Breast epithelium (tissue), 3 donors: Measurements from ENCODE around the gene RPSA.

Experiments
- POLR2AphosphoS5 ChIP-seq, 3 donors: sonication (generic); formaldehyde crosslinking; IDR thresholded peaks; one replicate each; pipeline ENCODE4 v1.6.1; 2017; ENCODE audit warnings: antibody characterized with exemption in 3 of 3
- TF ChIP-seq, protein P1 (sequence below), 3 donors: fragments of 450-650 bp; IDR thresholded peaks; one replicate each; pipeline ENCODE4 v1.5.1; 2016 to 2017; ENCODE audit warnings: antibody characterized with exemption in 3 of 3, mild to moderate bottlenecking in 3 of 3, moderate library complexity in 3 of 3

DNA sequence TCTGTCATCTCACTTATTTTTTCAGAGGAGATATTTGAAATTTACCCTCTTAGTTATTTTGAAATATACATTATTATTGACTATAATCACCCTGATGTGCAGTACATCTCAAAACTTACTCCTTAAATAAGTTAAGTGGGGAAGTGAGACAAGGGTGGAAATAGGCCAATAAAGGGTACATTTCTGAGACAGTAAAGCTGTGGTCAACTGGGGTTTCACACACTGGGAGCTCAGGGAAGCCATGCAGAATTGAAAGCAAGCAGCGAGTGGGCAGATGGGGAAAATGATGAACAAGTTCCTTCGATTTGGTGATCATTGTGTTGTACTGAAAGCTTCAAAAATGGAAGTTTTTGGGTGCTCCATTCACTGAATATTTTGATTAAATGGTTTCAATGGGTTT is 39.4 kb downstream of the RPSA start:
- no peak for TF ChIP-seq POLR2AphosphoS5 (IDR thresholded peaks at IDR 0.05)
- TF ChIP-seq, protein P1, sequence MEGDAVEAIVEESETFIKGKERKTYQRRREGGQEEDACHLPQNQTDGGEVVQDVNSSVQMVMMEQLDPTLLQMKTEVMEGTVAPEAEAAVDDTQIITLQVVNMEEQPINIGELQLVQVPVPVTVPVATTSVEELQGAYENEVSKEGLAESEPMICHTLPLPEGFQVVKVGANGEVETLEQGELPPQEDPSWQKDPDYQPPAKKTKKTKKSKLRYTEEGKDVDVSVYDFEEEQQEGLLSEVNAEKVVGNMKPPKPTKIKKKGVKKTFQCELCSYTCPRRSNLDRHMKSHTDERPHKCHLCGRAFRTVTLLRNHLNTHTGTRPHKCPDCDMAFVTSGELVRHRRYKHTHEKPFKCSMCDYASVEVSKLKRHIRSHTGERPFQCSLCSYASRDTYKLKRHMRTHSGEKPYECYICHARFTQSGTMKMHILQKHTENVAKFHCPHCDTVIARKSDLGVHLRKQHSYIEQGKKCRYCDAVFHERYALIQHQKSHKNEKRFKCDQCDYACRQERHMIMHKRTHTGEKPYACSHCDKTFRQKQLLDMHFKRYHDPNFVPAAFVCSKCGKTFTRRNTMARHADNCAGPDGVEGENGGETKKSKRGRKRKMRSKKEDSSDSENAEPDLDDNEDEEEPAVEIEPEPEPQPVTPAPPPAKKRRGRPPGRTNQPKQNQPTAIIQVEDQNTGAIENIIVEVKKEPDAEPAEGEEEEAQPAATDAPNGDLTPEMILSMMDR (IDR thresholded peaks at IDR 0.05): no peak
